GM12873 (cell line): ENCODE measurements around the gene PTPA.

Source experiments
- CTCF ChIP-seq: IDR thresholded peaks from 2 replicates; pipeline ENCODE4 v1.5.1; 2012; ENCODE audit warnings: low read depth, mild to moderate bottlenecking, moderate library complexity, low read length, control low read depth; ENCODE audit not compliant: insufficient read depth; ENCODE audit errors: missing control alignments

PTPA gene

GRCh38 chr9:129137292-129138143 is 26.3 kb downstream of the PTPA start:
- no peak for TF ChIP-seq CTCF

GRCh38 chr9:129138144-129138462 is 26.9 kb downstream of the PTPA start:
- TF ChIP-seq CTCF = no peak

- TF ChIP-seq CTCF = no peak
These were observed 27.4 kb downstream of the PTPA start for GRCh38 chr9:129138476-129139232.

- peak; percentile 83 for TF ChIP-seq CTCF
These were observed 28.2 kb downstream of the PTPA start for GRCh38 chr9:129139233-129139992.

- TF ChIP-seq CTCF = no peak
These were observed 28.8 kb downstream of the PTPA start for GRCh38 chr9:129139993-129140396.

GRCh38 chr9:129140397-129141065 is 29.3 kb downstream of the PTPA start:
- TF ChIP-seq CTCF = no peak
